Measurements from ENCODE around the gene PLB1.

The PLB1 gene

GRCh38 chr2:28623582-28624405 lies 127.9 kb downstream of the PLB1 start:
- H3K27ac ChIP-seq = no peak overlapping the region
- no peak for TF ChIP-seq CTCF (conservative IDR thresholded peaks at IDR 0.05)

- no peak overlapping the region for H3K27ac ChIP-seq
- no peak for TF ChIP-seq CTCF (conservative IDR thresholded peaks at IDR 0.05)
Observed at GRCh38 chr2:28624436-28624792, 128.6 kb downstream of the PLB1 start.

GRCh38 chr2:28624793-28625701 lies 129.2 kb downstream of the PLB1 start:
- H3K27ac ChIP-seq = no peak overlapping the region
- TF ChIP-seq CTCF (conservative IDR thresholded peaks at IDR 0.05) = no peak

- H3K27ac ChIP-seq = no peak overlapping the region
- TF ChIP-seq CTCF (conservative IDR thresholded peaks at IDR 0.05) = no peak
Observed at GRCh38 chr2:28626376-28626775, 130.5 kb downstream of the PLB1 start.

GRCh38 chr2:28626891-28627421 lies 131.1 kb downstream of the PLB1 start:
- TF ChIP-seq CTCF (conservative IDR thresholded peaks at IDR 0.05) = no peak
- H3K27ac ChIP-seq = no peak overlapping the region

- TF ChIP-seq CTCF (conservative IDR thresholded peaks at IDR 0.05) = no peak
- H3K27ac ChIP-seq = no peak overlapping the region
Observed at GRCh38 chr2:28627722-28628480, 132.0 kb downstream of the PLB1 start.

All from VCaP (cell line).